ENCODE measurements around the gene KCNE2. TPM values are rescaled to one million over a fixed set of nuclear protein-coding genes. Genes with fewer than 3 reads are reported as not detected.
"Not testable (repeated sequence)": the region's sequence is repeated elsewhere in the genome, so short reads cannot be mapped to it uniquely, and the experiment has no call there.

The KCNE2 gene
- total RNA-seq, 3 donors from 2014 or later, result 0.66 TPM; not detected in 2

- DNase-seq (ENCODE audit: low spot score in 2 of 2); H3K9me3 ChIP-seq; H3K4me3 ChIP-seq; H3K4me1 ChIP-seq; intact Hi-C loops (cut with DNase I; ENCODE audit: low total_unique reads); H3K27me3 ChIP-seq; H3K27ac ChIP-seq; H3K36me3 ChIP-seq: not testable (repeated sequence)
These were observed 20.1 kb downstream of the KCNE2 start for GRCh38 chr21:34383724-34384415.

- H3K9me3 ChIP-seq; H3K27me3 ChIP-seq; H3K4me1 ChIP-seq; H3K4me3 ChIP-seq; H3K27ac ChIP-seq; DNase-seq (ENCODE audit: low spot score in 2 of 2); H3K36me3 ChIP-seq; intact Hi-C loops (cut with DNase I; ENCODE audit: low total_unique reads): not testable (repeated sequence)
These were observed 36.7 kb downstream of the KCNE2 start for GRCh38 chr21:34400522-34400921.

GRCh38 chr21:34404742-34405141 lies 40.9 kb downstream of the KCNE2 start:
- H3K27ac ChIP-seq; H3K27me3 ChIP-seq; H3K36me3 ChIP-seq; H3K4me3 ChIP-seq; H3K9me3 ChIP-seq; H3K4me1 ChIP-seq; intact Hi-C loops (cut with DNase I; ENCODE audit: low total_unique reads); DNase-seq (ENCODE audit: low spot score in 2 of 2): not testable (repeated sequence)

GRCh38 chr21:34405686-34406085 lies 41.9 kb downstream of the KCNE2 start:
- DNase-seq (ENCODE audit: low spot score in 2 of 2); H3K4me1 ChIP-seq; H3K27me3 ChIP-seq; H3K9me3 ChIP-seq; H3K27ac ChIP-seq; H3K36me3 ChIP-seq; intact Hi-C loops (cut with DNase I; ENCODE audit: low total_unique reads); H3K4me3 ChIP-seq: not testable (repeated sequence)

- DNase-seq (ENCODE audit: low spot score in 2 of 2); H3K4me3 ChIP-seq; H3K9me3 ChIP-seq; H3K27ac ChIP-seq; intact Hi-C loops (cut with DNase I; ENCODE audit: low total_unique reads); H3K4me1 ChIP-seq; H3K27me3 ChIP-seq; H3K36me3 ChIP-seq: not testable (repeated sequence)
These were observed 42.3 kb downstream of the KCNE2 start for GRCh38 chr21:34406102-34406501.

GRCh38 chr21:34406676-34407075 lies 42.9 kb downstream of the KCNE2 start:
- H3K27me3 ChIP-seq; H3K4me3 ChIP-seq; H3K4me1 ChIP-seq; H3K9me3 ChIP-seq; H3K27ac ChIP-seq; DNase-seq (ENCODE audit: low spot score in 2 of 2); H3K36me3 ChIP-seq; intact Hi-C loops (cut with DNase I; ENCODE audit: low total_unique reads): not testable (repeated sequence)

GRCh38 chr21:34407294-34407693 lies 43.5 kb downstream of the KCNE2 start:
- H3K27me3 ChIP-seq; H3K4me3 ChIP-seq; H3K36me3 ChIP-seq; H3K27ac ChIP-seq; intact Hi-C loops (cut with DNase I; ENCODE audit: low total_unique reads); H3K9me3 ChIP-seq; DNase-seq (ENCODE audit: low spot score in 2 of 2); H3K4me1 ChIP-seq: not testable (repeated sequence)

- H3K27ac ChIP-seq; intact Hi-C loops (cut with DNase I; ENCODE audit: low total_unique reads); H3K4me3 ChIP-seq; DNase-seq (ENCODE audit: low spot score in 2 of 2); H3K36me3 ChIP-seq; H3K27me3 ChIP-seq; H3K9me3 ChIP-seq; H3K4me1 ChIP-seq: not testable (repeated sequence)
These were observed 53.8 kb downstream of the KCNE2 start for GRCh38 chr21:34417448-34418077.

Other genes starting within 250 kb of the KCNE2 start
- 10 to 100 TPM in 2 of 3 donors, 1 to 10 TPM in 1; 8.2 to 22.5 (median 16.4) TPM for gene SMIM11, start 11.5 kb downstream of the KCNE2 start, total RNA-seq
- gene SMIM34, start 59.9 kb downstream of the KCNE2 start, total RNA-seq, result not detected
- gene KCNE1, start 148.2 kb downstream of the KCNE2 start, total RNA-seq, result 1 to 10 TPM; 1.6 to 6.7 (median 2.2) TPM

Data from breast epithelium (tissue), 4 donors.